Medulla oblongata (tissue), 1 donor: ENCODE results near the gene EBF3.

ENCODE experiments used
- DNase-seq: peaks from one replicate; pipeline ENCODE4 v3.0.0-alpha.2; 2015; ENCODE audit errors: extremely low spot score

EBF3 gene

GRCh38 chr10:129963641-129964501 is at the start of gene EBF3:
EBF3 (minus strand) TSS chr10:129964274; CDS start chr10:129963768, 506 bp downstream.
- no peak for DNase-seq

- DNase-seq, result no peak
Measured at GRCh38 chr10:130013335-130014262, 49.5 kb upstream of the EBF3 start.

- no peak for DNase-seq
Measured at GRCh38 chr10:130012129-130012528, 48.1 kb upstream of the EBF3 start.

- DNase-seq, result no peak
Measured at GRCh38 chr10:130010653-130011052, 46.6 kb upstream of the EBF3 start.

- DNase-seq, result no peak
Measured at GRCh38 chr10:130009228-130009627, 45.2 kb upstream of the EBF3 start.

- no peak for DNase-seq
Measured at GRCh38 chr10:130003787-130004613, 39.9 kb upstream of the EBF3 start.

GRCh38 chr10:130003166-130003565 is 39.1 kb upstream of the EBF3 start:
- DNase-seq, result no peak

- no peak for DNase-seq
Measured at GRCh38 chr10:130002606-130003005, 38.5 kb upstream of the EBF3 start.

GRCh38 chr10:130000918-130001317 is 36.8 kb upstream of the EBF3 start:
- DNase-seq, result no peak

GRCh38 chr10:129999140-129999539 is 35.1 kb upstream of the EBF3 start:
- no peak for DNase-seq

- peak; percentile 36 for DNase-seq
Measured at GRCh38 chr10:129993621-129994020, 29.5 kb upstream of the EBF3 start.

GRCh38 chr10:129992356-129992755 is 28.3 kb upstream of the EBF3 start:
- DNase-seq, result no peak

GRCh38 chr10:129982825-129983224 is 18.8 kb upstream of the EBF3 start:
- DNase-seq, result no peak

GRCh38 chr10:129978980-129979379 is 14.9 kb upstream of the EBF3 start:
- no peak for DNase-seq

GRCh38 chr10:129978322-129978721 is 14.2 kb upstream of the EBF3 start:
- DNase-seq, result no peak

GRCh38 chr10:129977794-129978193 is 13.7 kb upstream of the EBF3 start:
- DNase-seq, result no peak

- DNase-seq, result no peak
Measured at GRCh38 chr10:129973674-129974059, 9.6 kb upstream of the EBF3 start.

GRCh38 chr10:129972966-129973673 is 9.0 kb upstream of the EBF3 start:
- no peak for DNase-seq

GRCh38 chr10:129972145-129972965 is 8.3 kb upstream of the EBF3 start:
- DNase-seq, result no peak
